Astrocyte of the cerebellum (primary cell): Measurements from ENCODE around the gene ZG16B.

Source experiments
- DNase-seq: peaks from one replicate; pipeline ENCODE4 v3.0.0-alpha.2; 2011; ENCODE audit warnings: low read depth
- H3K4me3 ChIP-seq: 2 replicates; pipeline ENCODE4 v1.5.1; 2011; ENCODE audit warnings: mild to moderate bottlenecking, low read depth, low read length, moderate library complexity
- CTCF ChIP-seq: IDR thresholded peaks from 2 replicates; pipeline ENCODE4 v1.5.1; 2012; ENCODE audit warnings: low read length, low read depth, moderate library complexity, mild to moderate bottlenecking; ENCODE audit errors: missing control alignments
- in situ Hi-C: cut with HindIII; loops from 2 replicates; pipeline ENCODE4 v1.10.0; 2017; ENCODE audit warnings: low sequenced_read_pairs

ZG16B gene

GRCh38 chr16:2819179-2819938 is 10.7 kb upstream of the ZG16B start:
- no peak overlapping the region for H3K4me3 ChIP-seq
- in situ Hi-C loops = no loop called here
- no peak for TF ChIP-seq CTCF
- DNase-seq = no peak

DNA sequence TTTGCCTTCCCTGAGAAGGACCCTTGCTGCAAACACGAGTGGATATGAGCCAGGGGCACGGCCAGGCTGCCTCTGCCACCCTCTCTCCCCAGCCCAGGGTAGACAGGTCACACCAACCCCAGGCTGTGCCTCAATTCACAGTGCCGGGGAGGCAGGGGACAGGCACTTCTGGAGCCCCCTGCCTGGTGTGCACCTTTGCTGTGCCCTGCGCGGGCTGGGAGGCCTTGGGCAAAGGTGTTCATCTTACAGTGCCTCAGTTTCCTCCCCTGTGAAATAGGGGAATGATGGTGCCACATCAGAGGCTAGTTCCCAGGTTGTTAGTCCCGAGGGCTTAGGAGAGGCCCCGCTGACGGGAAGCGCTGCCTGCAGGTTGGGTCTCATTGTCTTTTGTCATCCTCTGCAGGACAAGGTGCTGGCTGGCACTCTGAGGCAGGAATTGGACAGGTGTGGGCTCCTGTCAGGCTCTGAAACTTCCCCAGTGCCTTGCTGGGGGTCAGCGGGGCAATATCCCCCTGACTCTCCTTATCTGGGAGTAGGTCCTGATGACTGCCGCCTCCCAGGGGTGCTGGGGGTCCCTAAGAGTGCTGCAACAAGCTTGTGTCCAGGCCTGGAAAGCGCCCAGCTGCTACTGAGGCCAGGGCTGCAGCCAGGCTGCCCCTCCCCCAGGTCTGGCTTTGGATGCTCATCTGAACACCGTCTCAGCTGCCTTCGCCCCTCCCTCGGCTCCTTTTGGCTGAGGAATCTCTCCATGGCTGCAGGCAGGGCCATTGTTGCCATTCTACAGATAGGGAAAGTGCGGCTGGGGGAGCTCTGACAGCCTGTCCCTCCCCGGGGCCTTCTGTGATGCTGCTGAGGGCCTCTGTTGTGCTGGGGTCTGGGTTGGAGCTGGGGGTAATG is 9.9 kb upstream of the ZG16B start:
- TF ChIP-seq CTCF = no peak
- H3K4me3 ChIP-seq = no peak overlapping the region
- no peak for DNase-seq
- in situ Hi-C loops = no loop called here

- no peak for TF ChIP-seq CTCF
- no peak overlapping the region for H3K4me3 ChIP-seq
- in situ Hi-C loops = no loop called here
- no peak for DNase-seq
These were observed 9.1 kb upstream of the ZG16B start for GRCh38 chr16:2820836-2821486.

DNA sequence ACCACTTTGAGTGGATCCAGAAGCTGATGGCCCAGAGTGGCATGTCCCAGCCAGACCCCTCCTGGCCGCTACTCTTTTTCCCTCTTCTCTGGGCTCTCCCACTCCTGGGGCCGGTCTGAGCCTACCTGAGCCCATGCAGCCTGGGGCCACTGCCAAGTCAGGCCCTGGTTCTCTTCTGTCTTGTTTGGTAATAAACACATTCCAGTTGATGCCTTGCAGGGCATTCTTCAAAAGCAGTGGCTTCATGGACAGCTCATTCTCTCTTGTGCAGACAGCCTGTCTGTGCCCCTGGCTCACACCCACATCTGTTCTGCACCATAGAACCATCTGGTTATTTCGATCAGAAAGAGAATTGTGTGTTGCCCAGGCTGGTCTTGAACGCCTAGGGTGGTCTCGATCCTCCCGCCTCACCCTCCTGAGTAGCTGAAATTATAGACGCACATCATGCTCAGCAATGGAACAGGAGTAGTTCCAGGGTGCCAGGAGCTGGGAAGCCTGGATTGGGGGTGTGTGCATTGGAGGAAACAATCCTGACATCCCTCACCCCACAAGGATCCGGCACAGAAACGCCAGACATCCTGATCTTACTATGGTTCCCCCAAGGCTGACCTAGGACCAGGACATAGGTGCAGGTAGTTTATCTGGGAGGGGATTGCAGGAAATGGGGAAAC is 8.5 kb upstream of the ZG16B start:
- DNase-seq = no peak
- no peak overlapping the region for H3K4me3 ChIP-seq
- no peak for TF ChIP-seq CTCF
- in situ Hi-C loops = no loop called here

GRCh38 chr16:2822158-2822495 is 8.0 kb upstream of the ZG16B start:
- in situ Hi-C loops = no loop called here
- DNase-seq = no peak
- no peak for TF ChIP-seq CTCF
- H3K4me3 ChIP-seq = no peak overlapping the region

DNA sequence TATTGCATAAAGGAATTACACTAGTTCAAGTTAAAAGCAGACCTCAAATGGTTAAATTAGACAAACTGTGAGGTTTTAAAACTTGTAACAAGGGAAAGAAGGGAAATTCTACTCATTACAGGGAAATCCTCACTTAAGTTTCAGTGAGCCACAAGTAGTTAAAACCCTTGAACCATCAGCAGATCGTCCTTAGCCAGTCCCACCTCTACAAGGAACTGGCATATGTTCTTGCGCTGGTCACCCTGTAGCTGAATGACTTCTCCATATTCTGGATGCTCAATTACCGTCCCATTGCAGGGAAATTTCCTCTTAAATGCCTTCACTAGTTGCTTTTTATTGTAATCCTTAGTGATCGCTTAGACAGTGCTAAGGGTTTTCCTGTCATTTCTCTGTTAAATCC is 7.6 kb upstream of the ZG16B start:
- no peak overlapping the region for H3K4me3 ChIP-seq
- no peak for DNase-seq
- TF ChIP-seq CTCF = no peak
- in situ Hi-C loops = no loop called here
